Measurements from ENCODE around the gene CNN2.

The CNN2 gene

DNA sequence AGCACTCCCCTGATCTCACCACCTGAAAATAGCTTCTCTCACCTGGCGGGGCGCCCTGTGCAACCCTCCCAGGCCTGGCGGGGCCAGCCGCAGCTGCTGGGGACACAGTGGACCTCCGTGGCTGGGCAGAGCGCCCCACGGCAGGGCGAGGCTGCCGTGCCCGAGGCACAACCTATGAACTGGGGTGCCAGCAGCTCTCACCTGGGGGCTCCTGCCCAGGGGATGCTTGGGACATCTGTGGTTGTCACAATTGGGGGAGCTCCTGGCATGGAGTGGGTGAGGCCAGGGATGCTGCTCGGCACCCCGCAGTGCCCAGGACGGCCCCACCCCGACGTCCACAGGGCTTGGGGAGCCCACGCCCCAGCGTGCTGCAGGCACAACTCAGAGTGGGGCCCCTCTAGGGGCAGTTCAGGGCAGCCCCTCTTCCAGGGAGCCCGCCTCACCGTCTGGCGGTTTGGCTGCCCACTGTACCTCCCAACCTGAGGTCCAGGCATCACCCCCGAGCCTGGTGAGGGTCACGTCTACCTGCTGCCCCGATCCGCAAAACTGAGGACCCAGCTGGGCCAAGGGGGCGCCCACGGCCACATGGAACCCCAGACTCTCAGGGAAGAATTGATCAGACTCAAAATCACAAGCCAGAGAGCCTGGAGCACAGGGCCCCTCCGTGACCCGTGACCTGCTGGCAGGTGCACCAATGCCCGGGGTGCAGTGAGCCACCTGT lies 11.2 kb upstream of the CNN2 start:
- Histone ChIP-seq H3K36me3 (peaks cover 49% of the 10 kb centered on the region), H3K9me3 (no peaks in the 10 kb centered on the region), H3K4me1 (ENCODE audit: control insufficient read depth in 1 of 2, insufficient read depth in 1 of 2, low read depth in 1 of 2, low read length in 1 of 2) (peaks cover 17 to 24% of the 10 kb centered on the region in 2 experiments), H3K27ac (no peak overlapping the region), H3K4me3 (ENCODE audit: low read depth in 1 of 2, low read length in 1 of 2) (no peak overlapping the region), H3K27me3 (no peaks in the 10 kb centered on the region)
- TF ChIP-seq, protein P1, sequence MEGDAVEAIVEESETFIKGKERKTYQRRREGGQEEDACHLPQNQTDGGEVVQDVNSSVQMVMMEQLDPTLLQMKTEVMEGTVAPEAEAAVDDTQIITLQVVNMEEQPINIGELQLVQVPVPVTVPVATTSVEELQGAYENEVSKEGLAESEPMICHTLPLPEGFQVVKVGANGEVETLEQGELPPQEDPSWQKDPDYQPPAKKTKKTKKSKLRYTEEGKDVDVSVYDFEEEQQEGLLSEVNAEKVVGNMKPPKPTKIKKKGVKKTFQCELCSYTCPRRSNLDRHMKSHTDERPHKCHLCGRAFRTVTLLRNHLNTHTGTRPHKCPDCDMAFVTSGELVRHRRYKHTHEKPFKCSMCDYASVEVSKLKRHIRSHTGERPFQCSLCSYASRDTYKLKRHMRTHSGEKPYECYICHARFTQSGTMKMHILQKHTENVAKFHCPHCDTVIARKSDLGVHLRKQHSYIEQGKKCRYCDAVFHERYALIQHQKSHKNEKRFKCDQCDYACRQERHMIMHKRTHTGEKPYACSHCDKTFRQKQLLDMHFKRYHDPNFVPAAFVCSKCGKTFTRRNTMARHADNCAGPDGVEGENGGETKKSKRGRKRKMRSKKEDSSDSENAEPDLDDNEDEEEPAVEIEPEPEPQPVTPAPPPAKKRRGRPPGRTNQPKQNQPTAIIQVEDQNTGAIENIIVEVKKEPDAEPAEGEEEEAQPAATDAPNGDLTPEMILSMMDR (IDR thresholded peaks at IDR 0.05), result no peak

DNA sequence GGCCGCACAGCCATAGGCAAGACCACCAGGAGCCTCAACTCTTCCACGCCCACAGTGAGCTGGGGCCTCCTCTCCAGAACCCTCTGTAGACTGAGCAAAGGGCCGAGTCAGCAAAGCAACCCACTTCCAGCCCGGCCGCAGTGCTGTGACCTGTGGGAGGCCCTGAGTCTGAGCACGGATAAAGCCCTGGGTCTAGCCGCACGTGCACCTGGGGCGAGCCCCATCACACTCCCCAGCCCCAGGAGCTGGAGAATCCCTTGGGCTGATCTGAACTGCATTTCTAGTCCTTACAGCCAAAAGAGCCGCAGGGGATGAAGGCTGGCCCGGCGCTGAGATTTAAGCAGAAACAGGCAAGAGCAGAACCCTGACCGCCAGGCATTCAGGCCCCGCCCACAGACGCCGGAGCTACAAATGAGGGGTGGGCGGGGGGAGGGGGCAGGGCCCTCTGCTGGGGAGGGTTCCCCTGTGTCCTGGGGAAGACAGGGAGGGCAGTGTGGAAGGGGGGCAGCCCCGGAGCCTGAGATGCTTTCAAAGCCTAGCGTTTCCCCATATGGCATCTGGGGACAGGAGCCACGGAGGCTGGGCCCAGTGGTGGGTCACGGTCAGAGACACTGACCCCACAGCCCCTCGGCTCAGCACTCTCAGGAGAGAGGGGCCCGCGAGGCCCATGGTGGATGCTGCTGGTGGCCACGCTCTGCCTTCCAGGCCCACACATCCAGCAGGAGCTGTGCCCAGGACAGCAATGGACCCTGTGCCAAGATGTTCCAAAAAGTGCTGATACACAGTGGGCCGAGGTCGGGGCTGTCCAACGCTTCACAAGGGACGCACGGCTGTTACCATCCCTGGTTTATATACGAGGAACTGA lies 10.4 kb upstream of the CNN2 start:
- Histone ChIP-seq H3K9me3 (no peaks in the 10 kb centered on the region), H3K36me3 (peaks cover 41% of the 10 kb centered on the region), H3K4me3 (ENCODE audit: low read depth in 1 of 2, low read length in 1 of 2) (no peak overlapping the region), H3K4me1 (ENCODE audit: control insufficient read depth in 1 of 2, insufficient read depth in 1 of 2, low read depth in 1 of 2, low read length in 1 of 2) (peaks cover 21 to 29% of the 10 kb centered on the region in 2 experiments), H3K27me3 (no peaks in the 10 kb centered on the region), H3K27ac (no peak overlapping the region)
- TF ChIP-seq, protein P1 (IDR thresholded peaks at IDR 0.05), result no peak

DNA sequence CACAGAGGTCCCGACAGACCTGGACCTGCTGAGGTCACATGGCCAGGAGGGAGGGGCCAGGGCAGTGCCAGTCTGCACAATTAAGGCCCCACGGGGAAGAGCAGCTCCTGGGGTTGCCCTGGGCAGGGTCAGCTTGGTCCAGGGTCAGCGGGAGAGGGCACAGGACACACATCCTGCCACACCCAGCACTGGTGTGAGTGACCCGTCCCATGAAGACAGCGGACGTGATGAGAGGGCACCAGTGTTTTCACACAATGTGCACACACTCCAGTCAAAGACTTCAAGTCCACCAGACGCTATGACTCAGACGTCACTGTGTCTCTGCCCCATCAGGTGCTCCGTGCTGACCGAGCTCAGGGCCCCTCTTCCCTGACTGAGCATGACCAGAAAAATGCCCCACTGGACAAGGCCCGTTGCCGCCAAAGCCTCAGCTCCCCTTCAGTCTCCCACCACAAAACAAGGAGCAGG lies 9.7 kb upstream of the CNN2 start:
- TF ChIP-seq, protein P1 (IDR thresholded peaks at IDR 0.05), result no peak
- Histone ChIP-seq H3K4me1 (ENCODE audit: control insufficient read depth in 1 of 2, insufficient read depth in 1 of 2, low read depth in 1 of 2, low read length in 1 of 2) (peaks cover 25 to 36% of the 10 kb centered on the region in 2 experiments), H3K9me3 (no peaks in the 10 kb centered on the region), H3K27me3 (no peaks in the 10 kb centered on the region), H3K36me3 (peaks cover 34% of the 10 kb centered on the region), H3K27ac (no peak overlapping the region), H3K4me3 (ENCODE audit: low read depth in 1 of 2, low read length in 1 of 2) (no peak overlapping the region)

DNA sequence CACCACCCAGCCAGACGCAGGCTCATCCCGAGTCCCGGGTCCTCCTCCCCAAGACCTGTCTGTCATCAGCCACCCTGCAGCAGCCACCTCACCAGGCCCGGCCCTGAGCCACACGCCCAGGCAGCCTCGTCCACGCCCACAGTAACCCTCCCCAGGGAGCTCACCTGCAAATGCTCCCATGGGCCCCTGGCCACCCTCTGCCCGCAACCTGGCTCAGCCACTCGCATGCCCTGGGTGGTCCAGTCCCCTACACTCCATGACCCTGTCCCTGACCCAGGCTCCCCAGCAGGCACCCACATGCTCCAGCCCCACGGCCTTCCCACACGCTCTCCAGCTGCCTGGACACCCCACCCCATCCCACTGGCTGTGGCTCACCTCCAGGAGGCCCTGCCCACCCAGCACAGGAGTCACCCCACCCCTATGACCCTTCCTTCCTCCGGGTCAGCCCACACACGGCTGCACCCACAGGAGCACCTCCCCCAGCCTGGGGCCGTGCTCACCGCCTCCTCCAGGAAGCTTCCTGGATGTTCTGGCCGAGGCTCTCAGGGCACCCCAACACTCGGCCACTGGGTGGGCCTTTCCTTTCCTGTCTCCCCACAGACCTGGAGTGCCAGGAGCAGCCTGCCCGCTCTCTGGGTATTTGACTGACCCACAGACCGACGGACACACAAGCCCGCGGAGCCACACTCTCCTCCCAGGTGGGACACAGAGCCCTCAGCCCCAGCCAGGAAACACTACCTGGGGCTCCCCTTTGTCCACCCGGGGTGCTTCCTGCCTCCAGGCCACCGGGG lies 9.1 kb upstream of the CNN2 start:
- Histone ChIP-seq H3K9me3 (no peaks in the 10 kb centered on the region), H3K27ac (no peak overlapping the region), H3K4me3 (ENCODE audit: low read depth in 1 of 2, low read length in 1 of 2) (no peak overlapping the region), H3K27me3 (no peaks in the 10 kb centered on the region), H3K4me1 (ENCODE audit: control insufficient read depth in 1 of 2, insufficient read depth in 1 of 2, low read depth in 1 of 2, low read length in 1 of 2) (peaks cover 31 to 42% of the 10 kb centered on the region in 2 experiments), H3K36me3 (peaks cover 28% of the 10 kb centered on the region)
- TF ChIP-seq, protein P1 (IDR thresholded peaks at IDR 0.05), result no peak

DNA sequence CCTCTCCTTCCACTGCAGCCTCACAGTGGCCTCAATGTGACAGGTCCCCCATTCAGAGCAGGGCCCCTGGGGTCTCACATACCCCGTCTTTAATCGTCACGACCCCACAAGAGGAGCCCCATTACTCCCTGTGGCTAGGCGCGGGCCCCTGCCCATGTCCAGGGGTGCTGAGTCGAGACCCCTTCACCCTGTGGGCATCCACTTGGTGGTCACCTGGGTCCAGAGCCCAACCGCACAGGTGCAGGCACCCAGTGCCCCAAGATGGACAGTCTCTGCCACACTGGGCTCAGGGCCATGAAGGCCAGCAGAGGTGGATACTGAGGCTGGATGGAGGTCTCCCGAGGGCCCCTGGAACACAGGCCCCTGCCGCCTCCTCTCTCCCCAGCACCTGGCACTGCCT lies 8.5 kb upstream of the CNN2 start:
- Histone ChIP-seq H3K4me3 (ENCODE audit: low read depth in 1 of 2, low read length in 1 of 2) (no peak overlapping the region), H3K9me3 (no peaks in the 10 kb centered on the region), H3K27ac (no peak overlapping the region), H3K36me3 (peaks cover 22% of the 10 kb centered on the region), H3K4me1 (ENCODE audit: control insufficient read depth in 1 of 2, insufficient read depth in 1 of 2, low read depth in 1 of 2, low read length in 1 of 2) (peaks cover 35 to 48% of the 10 kb centered on the region in 2 experiments), H3K27me3 (no peaks in the 10 kb centered on the region)
- TF ChIP-seq, protein P1 (IDR thresholded peaks at IDR 0.05), result no peak

All from neutrophil (primary cell).